ENCODE results near the gene C4BPB. TPM values are rescaled to one million over a fixed set of nuclear protein-coding genes. Genes with fewer than 3 reads are reported as not detected.

Gene C4BPB
- total RNA-seq, 1 experiment from 2014 or later, result not detected

DNA sequence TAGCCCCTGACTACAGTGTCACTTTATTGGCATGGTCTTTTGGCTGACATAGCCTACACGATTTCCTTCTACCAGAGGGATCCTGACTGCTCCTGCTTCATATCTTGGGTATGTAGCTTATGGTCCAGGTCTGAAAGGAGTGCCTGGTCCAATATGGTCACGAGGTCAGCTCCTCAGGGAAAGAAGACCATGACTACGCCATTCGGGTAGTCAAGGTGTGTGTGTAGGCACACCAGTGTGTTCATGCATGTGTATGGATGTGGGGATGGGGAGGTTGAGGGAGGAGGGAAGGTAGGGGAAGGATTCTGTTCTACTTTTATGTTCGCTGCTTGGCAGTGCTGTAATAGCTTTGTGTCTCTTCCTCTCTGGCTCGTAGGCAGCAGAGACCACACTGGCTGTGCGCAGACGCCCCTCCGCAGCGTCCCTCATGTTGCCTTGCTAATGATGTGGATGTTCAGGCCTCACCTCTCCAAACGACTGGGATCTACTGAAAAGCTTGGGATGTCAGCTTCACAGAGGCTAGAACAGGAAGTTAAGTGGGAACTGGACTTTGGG, 10.0 kb upstream of the C4BPB start:
- Histone ChIP-seq H3K9me3 (ENCODE audit: control insufficient read depth, low read depth, low read length) (no peaks in the 10 kb centered on the region), H3K27me3 (ENCODE audit: insufficient read depth, low read length) (no peaks in the 10 kb centered on the region), H3K23ac (ENCODE audit: insufficient read length, low read depth, low read length) (no peak overlapping the region), H3K14ac (ENCODE audit: insufficient read depth, low read length) (no peak overlapping the region), H2BK5ac (ENCODE audit: insufficient read length, low read length) (no peak overlapping the region), H3K4me1 (ENCODE audit: insufficient read depth, low read length) (no peaks in the 10 kb centered on the region), H3K56ac (ENCODE audit: insufficient read length, low read depth, low read length) (no peak overlapping the region), H3K4ac (ENCODE audit: low read depth, low read length) (no peak overlapping the region), H2BK20ac (ENCODE audit: low read depth, low read length, poor library complexity, severe bottlenecking) (no peak overlapping the region), H4K91ac (ENCODE audit: insufficient read length, low read depth, low read length) (no peak overlapping the region), H3K79me2 (ENCODE audit: insufficient read depth, low read length) (no peaks in the 10 kb centered on the region), H3K4me2 (ENCODE audit: insufficient read depth, insufficient read length, low read length) (no peak overlapping the region), H2AK5ac (ENCODE audit: insufficient read length, low read length) (no peak overlapping the region), H2BK15ac (ENCODE audit: low read depth, low read length) (no peak overlapping the region), H4K8ac (replicated peaks; ENCODE audit: insufficient read length, low read depth, low read length) (no peak overlapping the region), H2BK120ac (ENCODE audit: low read depth, low read length, poor library complexity, severe bottlenecking) (no peak overlapping the region), H3K79me1 (ENCODE audit: insufficient read depth, low read depth, low read length, poor library complexity, severe bottlenecking) (no peaks in the 10 kb centered on the region), H3K23me2 (ENCODE audit: insufficient read length, low read depth, low read length, poor library complexity, severe bottlenecking) (no peaks in the 10 kb centered on the region), H4K5ac (ENCODE audit: insufficient read length, low read depth, low read length) (no peak overlapping the region), H3K18ac (ENCODE audit: insufficient read length, low read depth, low read length) (no peak overlapping the region), H3K27ac (ENCODE audit: insufficient read length, low read depth, low read length) (no peak overlapping the region), H2AFZ (ENCODE audit: low read length) (no peak overlapping the region), H4K20me1 (ENCODE audit: control insufficient read depth, insufficient read depth, insufficient read length) (no peaks in the 10 kb centered on the region), H3K9ac (ENCODE audit: extremely low read depth, insufficient read length, low read length) (no peak overlapping the region), H3T11ph (ENCODE audit: low read length) (no peak overlapping the region), H2BK12ac (ENCODE audit: insufficient read length, low read depth, low read length) (no peak overlapping the region)
- Mint-ChIP-seq H3K36me3 (ENCODE audit: insufficient read depth in 1 of 3, low read depth in 3 of 3) (no peaks in the 10 kb centered on the region; a peak in 1 of 7 replicates), H3K4me3 (no peak overlapping the region), H3K4me1 (peaks cover 0 to 8% of the 10 kb centered on the region in 2 experiments; a peak in 1 of 4 replicates), H3K27ac (no peak overlapping the region), H3K27me3 (ENCODE audit: low read depth) (no peaks in the 10 kb centered on the region), H3K9me3 (no peaks in the 10 kb centered on the region)
- TF ChIP-seq CTCF (conservative IDR thresholded peaks at IDR 0.05), result no peak
- no CpG with 5 or more reads among the region's 11 CpGs for WGBS (ENCODE audit: extremely low coverage, insufficient read length, low lambda C conversion rate)
- DNase-seq, result no peak
